Brain microvascular endothelial cell (primary cell): ENCODE measurements around the gene PCSK9.

Experiments
- DNase-seq: peaks from one replicate; pipeline ENCODE4 v3.0.0-alpha.2; 2020
- H3K27ac ChIP-seq: fragments of 250-450 bp; sonication (Bioruptor Pico); 2 replicates; pipeline ENCODE4 v1.5.1; 2020; ENCODE audit warnings: mild to moderate bottlenecking, moderate library complexity
- H3K27me3 ChIP-seq: fragments of 250-450 bp; sonication (Bioruptor Pico); replicated peaks from 2 replicates; pipeline ENCODE4 v1.5.1; 2020; ENCODE audit warnings: mild to moderate bottlenecking
- H3K36me3 ChIP-seq: fragments of 250-450 bp; sonication (Bioruptor Pico); replicated peaks from 2 replicates; pipeline ENCODE4 v1.5.1; 2020; ENCODE audit warnings: mild to moderate bottlenecking
- H3K4me3 ChIP-seq: 2 replicates; pipeline ENCODE4 v1.5.1; 2011; ENCODE audit warnings: low read depth, mild to moderate bottlenecking, control low read depth, low read length, moderate library complexity
- in situ Hi-C: cut with HindIII; loops from 2 replicates; pipeline ENCODE4 v1.10.0; 2017; ENCODE audit warnings: low sequenced_read_pairs, low pct_ligation_motif_present
- TF ChIP-seq, protein P1 (sequence below): IDR thresholded peaks from 2 replicates; pipeline ENCODE4 v1.5.1; 2011; ENCODE audit warnings: low read depth, mild to moderate bottlenecking, moderate library complexity, low read length, control low read depth, inconsistent platforms; ENCODE audit errors: missing control alignments

Gene PCSK9

DNA sequence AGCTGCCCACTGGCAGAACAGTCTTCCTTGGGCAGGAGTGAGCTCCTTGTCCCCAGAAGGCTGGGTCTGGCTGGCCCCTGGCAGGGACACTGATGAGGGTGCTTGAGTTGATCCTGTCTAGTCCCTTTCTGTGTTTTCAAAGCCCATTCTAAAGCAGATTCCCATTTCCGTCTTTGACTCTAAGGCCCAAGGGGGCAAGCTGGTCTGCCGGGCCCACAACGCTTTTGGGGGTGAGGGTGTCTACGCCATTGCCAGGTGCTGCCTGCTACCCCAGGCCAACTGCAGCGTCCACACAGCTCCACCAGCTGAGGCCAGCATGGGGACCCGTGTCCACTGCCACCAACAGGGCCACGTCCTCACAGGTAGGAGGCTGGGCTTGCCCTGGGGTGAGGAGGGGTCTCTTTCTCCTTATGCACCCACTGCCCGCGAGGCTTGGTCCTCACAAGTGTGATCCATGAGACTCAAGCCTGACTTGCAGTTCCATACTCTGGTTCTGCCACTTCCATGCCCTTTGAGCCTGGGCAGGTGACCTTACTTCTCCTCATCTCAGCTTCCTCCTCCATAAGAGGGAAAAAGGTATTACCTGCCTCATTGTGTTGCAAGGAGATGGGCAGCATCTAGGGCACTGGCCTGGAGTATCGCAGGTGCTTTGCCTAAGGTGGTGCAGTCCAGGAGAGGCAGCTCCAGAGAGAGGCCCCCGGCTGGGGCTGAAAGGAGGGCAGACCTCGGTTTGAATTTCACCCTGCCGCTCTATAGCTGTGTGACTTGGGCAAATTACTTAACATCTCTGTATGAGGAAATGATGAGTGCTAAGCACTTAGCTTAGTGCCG, 20.2 kb downstream of the PCSK9 start:
- H3K36me3 ChIP-seq, result no peaks in the 10 kb centered on the region
- H3K4me3 ChIP-seq, result no peak overlapping the region
- no peak overlapping the region for H3K27ac ChIP-seq
- H3K27me3 ChIP-seq, result no peaks in the 10 kb centered on the region
- in situ Hi-C loops, result no loop called here
- no peak for DNase-seq
- TF ChIP-seq, protein P1, sequence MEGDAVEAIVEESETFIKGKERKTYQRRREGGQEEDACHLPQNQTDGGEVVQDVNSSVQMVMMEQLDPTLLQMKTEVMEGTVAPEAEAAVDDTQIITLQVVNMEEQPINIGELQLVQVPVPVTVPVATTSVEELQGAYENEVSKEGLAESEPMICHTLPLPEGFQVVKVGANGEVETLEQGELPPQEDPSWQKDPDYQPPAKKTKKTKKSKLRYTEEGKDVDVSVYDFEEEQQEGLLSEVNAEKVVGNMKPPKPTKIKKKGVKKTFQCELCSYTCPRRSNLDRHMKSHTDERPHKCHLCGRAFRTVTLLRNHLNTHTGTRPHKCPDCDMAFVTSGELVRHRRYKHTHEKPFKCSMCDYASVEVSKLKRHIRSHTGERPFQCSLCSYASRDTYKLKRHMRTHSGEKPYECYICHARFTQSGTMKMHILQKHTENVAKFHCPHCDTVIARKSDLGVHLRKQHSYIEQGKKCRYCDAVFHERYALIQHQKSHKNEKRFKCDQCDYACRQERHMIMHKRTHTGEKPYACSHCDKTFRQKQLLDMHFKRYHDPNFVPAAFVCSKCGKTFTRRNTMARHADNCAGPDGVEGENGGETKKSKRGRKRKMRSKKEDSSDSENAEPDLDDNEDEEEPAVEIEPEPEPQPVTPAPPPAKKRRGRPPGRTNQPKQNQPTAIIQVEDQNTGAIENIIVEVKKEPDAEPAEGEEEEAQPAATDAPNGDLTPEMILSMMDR, result no peak

DNA sequence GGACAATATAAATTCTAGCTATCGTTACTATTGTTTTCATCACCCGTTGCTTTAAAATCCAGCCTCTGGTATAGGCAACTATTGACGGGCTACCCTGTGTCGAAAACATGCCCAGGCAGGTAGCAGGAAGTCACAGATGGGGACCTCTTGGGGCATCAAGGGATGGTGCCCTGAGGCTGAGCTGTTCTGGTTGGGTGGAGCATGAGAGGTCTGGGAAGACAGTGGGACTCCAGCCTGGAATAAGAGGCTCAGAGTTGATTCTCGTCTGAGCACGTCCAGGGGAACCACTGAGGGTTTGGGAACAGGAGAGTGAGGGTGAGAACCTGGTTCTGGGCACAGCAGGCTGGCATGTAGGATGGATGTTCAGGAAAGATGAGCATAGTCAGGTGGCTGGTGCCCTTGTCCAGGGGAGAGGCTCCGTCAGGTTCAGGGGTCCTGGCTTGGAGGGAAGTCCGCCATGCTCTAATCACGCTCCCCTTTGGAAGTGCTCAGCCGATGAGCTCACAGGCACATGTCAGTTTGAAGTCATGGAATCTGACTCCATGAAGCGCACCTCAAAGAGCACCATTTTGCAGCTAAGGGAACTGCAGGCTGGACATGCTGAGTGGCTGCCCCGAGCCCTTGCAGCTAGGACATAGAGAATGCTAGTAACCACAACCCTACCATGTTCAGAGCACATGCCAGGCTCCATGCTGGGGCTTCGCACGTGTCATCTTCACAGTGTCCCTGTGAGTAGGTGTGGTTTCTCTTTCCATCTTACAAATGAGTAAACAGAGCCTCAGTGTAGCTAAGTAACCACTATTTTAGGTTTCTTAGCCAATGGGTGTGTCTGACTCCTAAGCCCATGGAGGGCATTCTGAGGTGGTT, 21.0 kb downstream of the PCSK9 start:
- no peaks in the 10 kb centered on the region for H3K36me3 ChIP-seq
- no peaks in the 10 kb centered on the region for H3K27me3 ChIP-seq
- no peak overlapping the region for H3K27ac ChIP-seq
- H3K4me3 ChIP-seq, result no peak overlapping the region
- in situ Hi-C loops, result no loop called here
- no peak for DNase-seq
- TF ChIP-seq, protein P1, result no peak

DNA sequence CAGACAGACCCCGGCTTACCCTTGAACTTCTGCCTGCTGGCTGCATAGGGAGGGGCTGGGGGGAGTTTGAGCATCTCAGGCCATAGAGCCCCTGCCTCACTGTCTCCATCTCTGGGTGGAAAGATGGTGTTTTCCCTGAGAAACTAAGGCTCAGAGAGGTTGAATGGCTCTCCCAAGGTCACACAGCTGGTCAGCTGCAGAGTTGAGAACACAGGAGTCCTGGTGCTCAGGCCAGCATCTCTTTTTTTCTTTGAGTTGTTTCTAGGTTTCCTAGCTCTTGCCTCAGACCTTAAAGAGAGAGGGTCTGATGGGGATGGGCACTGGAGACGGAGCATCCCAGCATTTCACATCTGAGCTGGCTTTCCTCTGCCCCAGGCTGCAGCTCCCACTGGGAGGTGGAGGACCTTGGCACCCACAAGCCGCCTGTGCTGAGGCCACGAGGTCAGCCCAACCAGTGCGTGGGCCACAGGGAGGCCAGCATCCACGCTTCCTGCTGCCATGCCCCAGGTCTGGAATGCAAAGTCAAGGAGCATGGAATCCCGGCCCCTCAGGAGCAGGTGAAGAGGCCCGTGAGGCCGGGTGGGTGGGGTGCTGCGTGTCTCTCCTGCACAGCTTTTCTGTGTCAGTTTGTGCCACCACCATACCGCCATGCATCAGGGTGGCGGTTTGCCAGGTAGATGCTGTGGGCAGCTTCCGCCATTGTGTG, 21.8 kb downstream of the PCSK9 start:
- Histone ChIP-seq H3K27ac (no peak overlapping the region), H3K4me3 (no peak overlapping the region), H3K27me3 (no peaks in the 10 kb centered on the region), H3K36me3 (no peaks in the 10 kb centered on the region)
- DNase-seq, result no peak
- TF ChIP-seq, protein P1, result no peak
- in situ Hi-C loops, result no loop called here

DNA sequence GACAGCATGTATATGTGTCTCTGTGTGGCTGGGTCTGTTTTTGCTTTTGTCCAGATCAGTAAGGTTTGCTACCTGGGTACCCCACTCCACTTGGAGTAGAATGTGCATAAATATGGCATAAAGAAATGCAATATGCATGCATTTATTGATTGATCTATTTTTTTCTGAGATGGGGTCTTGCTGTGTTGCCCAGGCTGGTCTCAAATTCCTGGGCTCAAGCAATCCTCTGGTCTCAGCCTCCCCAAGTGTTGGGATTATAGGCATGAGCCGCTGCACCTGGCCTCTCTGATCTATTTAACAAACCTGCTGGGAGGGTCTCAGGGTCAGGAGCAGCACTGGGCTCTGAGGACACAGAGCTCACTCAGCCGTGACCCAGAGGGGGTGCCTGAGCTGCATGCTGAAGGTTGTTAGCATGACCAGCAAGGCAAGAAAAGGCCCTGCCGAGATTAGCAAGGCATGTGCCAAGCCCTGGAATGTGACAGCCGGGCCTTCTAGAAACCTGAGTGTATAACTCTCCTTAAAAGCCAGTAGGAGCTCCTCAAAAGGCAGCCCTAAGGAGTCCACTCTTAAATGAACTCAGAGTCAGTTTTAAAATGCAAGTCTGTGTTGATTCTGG, 22.5 kb downstream of the PCSK9 start:
- Histone ChIP-seq H3K4me3 (no peak overlapping the region), H3K27me3 (no peaks in the 10 kb centered on the region), H3K27ac (no peak overlapping the region), H3K36me3 (no peaks in the 10 kb centered on the region)
- TF ChIP-seq, protein P1, result no peak
- DNase-seq, result no peak
- in situ Hi-C loops, result no loop called here

DNA sequence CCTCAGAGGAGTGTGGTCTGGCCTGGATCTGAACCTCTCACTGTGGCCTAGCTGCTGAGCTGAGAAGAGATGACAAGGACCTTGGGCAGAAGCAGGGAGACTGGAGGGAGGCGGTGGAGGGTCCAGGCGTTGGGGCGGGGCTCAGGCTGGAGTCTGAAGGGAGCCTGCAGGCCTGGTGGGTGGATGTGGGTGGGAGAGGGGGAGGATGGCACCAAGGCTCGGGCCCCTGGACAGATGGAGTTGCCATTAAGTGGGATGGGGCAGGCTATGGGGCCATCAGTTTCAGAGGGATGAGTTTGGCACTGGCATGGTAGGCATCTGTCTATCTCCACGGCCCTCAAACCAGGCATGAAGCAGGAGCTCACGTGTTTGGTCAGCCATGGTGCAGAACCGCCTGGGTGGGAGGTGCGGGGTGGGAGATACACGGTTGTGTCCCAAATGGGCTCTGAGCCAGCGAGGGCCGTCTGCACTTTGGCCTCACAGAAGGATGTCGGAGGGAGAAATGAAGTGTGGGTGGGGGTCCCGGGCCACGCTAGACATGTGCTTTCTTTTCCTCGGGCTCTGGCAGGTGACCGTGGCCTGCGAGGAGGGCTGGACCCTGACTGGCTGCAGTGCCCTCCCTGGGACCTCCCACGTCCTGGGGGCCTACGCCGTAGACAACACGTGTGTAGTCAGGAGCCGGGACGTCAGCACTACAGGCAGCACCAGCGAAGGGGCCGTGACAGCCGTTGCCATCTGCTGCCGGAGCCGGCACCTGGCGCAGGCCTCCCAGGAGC, 23.6 kb downstream of the PCSK9 start:
- in situ Hi-C loops, result no loop called here
- Histone ChIP-seq H3K27ac (no peak overlapping the region), H3K4me3 (no peak overlapping the region), H3K27me3 (no peaks in the 10 kb centered on the region), H3K36me3 (peaks cover 5% of the 10 kb centered on the region)
- TF ChIP-seq, protein P1, result no peak
- no peak for DNase-seq
